Fibroblast of the aortic adventitia (primary cell): ENCODE measurements around the gene HOXC5. TPM values are rescaled to one million over a fixed set of nuclear protein-coding genes. Genes with fewer than 3 reads are reported as not detected.

Experiments
- DNase-seq: peaks from one replicate; pipeline ENCODE4 v3.0.0-alpha.2; 2010; ENCODE audit warnings: low read depth
- H3K4me3 ChIP-seq: 2 replicates; pipeline ENCODE4 v1.5.1; 2011; ENCODE audit warnings: low read depth, mild to moderate bottlenecking, control low read depth, low read length, moderate library complexity
- total RNA-seq: library from RNA; depleted of rRNA; stranded (reverse); fragments of >200 nt; gene quantifications from 2 replicates; pipeline ENCODE4 v1.2.3, GENCODE V29; 2012; ENCODE audit warnings: low replicate concordance
- TF ChIP-seq, protein P1 (sequence below): IDR thresholded peaks from 2 replicates; pipeline ENCODE4 v1.5.1; 2011; ENCODE audit warnings: mild to moderate bottlenecking, low read length, control low read depth, inconsistent platforms; ENCODE audit not compliant: insufficient read depth

The HOXC5 gene
- total RNA-seq, 1 donor, result 0.18 TPM

DNA sequence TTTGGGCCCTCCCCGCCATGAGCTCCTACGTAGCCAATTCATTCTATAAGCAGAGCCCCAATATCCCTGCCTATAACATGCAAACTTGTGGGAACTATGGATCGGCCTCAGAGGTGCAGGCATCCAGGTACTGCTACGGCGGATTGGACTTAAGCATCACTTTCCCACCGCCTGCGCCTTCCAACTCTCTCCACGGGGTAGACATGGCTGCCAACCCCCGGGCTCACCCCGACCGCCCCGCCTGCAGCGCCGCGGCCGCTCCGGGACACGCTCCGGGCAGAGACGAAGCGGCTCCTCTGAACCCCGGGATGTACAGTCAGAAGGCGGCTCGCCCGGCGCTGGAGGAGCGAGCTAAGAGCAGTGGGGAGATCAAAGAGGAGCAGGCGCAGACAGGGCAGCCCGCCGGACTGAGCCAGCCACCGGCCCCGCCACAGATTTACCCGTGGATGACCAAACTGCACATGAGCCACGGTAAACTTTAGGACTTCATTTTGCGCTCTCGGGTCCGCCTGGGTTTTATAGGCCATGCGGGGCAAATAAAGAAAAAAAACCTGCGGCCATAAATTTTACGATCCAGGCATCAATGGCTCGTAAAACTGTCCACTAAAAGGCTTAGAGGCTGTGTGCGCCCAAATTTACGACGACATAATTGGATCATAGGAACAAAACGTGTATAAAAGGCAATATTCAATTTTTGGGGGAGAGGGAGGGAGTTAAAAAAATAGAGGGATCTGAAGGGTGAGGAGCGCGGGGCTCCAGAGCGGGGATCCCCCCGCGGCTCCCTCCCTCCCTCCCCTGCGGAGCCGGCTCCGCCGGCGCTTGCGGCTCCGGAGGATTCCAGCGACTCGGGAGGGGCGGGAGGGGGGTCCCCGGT, 493 bp downstream of the HOXC5 start:
- peak overlapping the region; percentile 58 for H3K4me3 ChIP-seq
- TF ChIP-seq, protein P1, sequence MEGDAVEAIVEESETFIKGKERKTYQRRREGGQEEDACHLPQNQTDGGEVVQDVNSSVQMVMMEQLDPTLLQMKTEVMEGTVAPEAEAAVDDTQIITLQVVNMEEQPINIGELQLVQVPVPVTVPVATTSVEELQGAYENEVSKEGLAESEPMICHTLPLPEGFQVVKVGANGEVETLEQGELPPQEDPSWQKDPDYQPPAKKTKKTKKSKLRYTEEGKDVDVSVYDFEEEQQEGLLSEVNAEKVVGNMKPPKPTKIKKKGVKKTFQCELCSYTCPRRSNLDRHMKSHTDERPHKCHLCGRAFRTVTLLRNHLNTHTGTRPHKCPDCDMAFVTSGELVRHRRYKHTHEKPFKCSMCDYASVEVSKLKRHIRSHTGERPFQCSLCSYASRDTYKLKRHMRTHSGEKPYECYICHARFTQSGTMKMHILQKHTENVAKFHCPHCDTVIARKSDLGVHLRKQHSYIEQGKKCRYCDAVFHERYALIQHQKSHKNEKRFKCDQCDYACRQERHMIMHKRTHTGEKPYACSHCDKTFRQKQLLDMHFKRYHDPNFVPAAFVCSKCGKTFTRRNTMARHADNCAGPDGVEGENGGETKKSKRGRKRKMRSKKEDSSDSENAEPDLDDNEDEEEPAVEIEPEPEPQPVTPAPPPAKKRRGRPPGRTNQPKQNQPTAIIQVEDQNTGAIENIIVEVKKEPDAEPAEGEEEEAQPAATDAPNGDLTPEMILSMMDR, result no peak
- DNase-seq, result peak; percentile 32

DNA sequence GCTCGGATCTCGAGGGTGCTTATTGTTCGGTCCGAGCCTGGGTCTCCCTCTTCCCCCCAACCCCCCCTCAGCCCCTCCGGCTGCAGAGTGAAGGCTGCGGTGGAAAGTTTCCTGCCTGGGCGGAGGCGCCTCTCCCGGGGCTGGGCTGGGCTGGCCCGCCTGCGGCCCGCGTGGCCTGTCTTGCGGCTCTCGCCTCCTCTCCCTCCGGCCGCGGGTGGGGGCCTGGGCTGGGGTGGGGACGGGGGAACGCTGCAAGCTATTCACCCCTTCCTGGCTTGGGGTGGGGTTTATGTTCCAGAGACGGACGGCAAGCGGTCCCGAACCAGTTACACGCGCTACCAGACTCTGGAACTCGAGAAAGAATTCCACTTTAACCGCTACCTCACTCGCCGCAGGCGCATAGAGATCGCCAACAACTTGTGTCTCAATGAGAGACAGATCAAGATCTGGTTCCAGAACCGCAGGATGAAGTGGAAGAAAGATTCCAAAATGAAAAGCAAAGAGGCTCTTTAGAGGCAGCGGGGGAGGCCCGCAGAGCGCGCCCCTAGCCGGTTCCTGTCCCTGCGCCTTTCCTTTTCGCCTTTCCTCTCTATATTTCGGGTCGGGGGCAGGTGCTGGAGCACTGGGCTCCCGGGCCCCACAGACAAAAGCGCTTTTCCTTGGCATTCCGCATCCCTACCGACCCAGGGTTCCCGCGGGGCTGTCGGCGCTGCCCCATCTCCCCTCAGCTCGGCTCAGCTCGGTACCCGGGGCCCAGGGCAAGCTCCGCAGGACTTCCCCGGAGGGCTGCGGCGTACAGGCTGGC, 1.3 kb downstream of the HOXC5 start:
- H3K4me3 ChIP-seq, result peak overlapping the region; percentile 58
- TF ChIP-seq, protein P1, result no peak
- DNase-seq, result no peak

DNA sequence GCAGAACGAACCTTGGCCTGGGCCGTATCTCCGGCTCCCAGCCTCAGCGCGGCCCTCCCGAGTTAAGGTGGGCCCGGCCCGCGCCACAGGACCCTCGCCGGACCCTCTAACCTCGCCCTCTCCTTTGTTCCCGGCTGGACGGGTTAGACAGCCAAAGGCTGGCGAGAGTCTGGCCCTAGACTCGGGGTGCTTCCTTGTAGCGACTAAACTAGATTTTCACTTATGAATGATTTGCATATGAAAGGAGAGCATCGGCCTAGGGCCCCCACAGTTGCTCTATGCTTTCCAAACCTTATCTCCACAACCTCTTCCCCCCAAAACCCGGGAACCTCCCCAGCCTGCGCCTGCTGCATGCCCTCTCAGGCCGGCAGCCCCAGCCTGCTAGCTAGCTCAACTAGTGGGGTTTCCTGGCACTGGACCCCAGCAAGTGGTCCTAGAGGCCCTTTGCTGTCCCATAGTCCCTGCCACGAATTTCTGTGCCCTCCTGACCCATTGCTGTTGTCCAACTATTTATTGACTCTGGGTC, 2.0 kb downstream of the HOXC5 start:
- TF ChIP-seq, protein P1, result no peak
- DNase-seq, result no peak
- H3K4me3 ChIP-seq, result no peak overlapping the region

DNA sequence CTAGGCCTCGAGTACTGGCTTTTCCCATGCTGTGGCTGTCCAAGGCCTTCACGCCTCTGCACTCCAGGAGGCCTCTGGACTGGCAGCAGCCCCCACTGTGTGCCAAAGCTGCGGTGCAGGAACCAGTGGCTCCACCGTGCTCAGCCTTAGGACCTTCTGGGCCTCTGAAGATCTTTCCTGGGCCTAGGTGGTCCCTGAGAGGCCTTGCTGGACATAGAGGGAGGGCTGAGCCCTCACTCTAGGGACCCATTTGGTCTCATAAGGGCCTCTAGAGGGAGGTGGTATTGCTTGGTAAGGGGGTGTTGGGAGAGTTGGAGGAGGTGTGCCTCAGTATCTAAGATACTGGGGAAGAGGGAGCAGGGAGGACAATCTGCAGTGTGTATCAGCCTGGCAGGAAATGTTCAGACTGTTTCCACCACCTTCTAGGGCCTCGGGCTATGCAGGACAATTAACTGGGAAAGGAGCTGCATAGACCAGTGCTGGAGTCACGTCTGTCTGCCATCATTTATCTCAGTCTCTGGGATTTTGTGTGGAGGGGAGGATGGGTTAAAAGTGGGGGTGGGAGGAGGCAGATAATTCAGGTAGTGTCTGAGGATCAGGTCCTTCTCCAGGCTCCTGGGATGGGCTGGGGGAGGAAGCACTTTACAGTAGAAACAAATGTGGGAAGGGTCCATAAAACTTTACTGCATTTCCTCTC, 2.9 kb downstream of the HOXC5 start:
- H3K4me3 ChIP-seq, result no peak overlapping the region
- TF ChIP-seq, protein P1, result no peak
- no peak for DNase-seq

DNA sequence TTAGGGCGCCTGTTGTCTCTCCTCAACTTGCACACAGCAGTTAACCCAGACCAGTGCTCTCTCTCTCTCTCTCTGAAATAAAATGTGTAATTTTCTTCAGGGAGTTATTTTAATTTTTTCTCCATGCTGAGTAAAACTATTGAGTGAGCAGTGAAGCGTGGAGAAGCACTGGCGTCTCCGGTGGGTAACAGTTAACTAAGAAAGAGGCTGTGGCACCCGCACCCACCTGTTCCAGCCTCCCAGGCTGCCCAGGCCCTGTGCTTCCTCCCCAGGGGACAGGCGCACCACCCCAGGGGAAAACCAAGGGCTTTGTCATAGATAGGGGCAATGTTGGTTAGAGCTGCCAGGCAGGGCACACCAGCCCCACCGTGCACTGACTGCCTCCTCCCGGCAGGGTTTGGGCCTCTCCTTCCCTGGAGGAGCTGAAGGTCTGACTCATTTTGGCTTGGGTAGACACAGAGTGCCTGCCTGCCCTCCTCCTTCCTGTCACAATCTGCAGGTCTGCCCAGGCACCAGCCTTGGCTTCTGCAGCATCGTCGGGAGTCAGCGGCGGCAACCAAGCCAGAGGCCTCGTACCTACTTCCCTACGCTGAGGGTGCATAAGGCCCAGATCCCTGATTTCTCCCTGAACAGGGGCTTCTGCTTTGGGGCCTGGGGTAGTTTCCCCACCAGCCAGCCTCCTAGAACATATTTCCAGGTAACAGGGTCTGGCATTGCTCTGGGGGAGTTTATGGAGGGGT, 3.9 kb downstream of the HOXC5 start:
- H3K4me3 ChIP-seq, result no peak overlapping the region
- TF ChIP-seq, protein P1, result peak; percentile 20
- DNase-seq, result no peak
